Forelimb muscle (tissue), 1 donor: ENCODE measurements around the gene MIER3. TPM values are rescaled to one million over a fixed set of nuclear protein-coding genes. Genes with fewer than 3 reads are reported as not detected.

ENCODE experiments used
- DNase-seq: peaks from one replicate; pipeline ENCODE4 v3.0.0-alpha.2; 2013; ENCODE audit warnings: low read depth
- polyA plus RNA-seq: library from polyadenylated mRNA; unstranded; fragments of 120-200 nt; gene quantifications from one replicate; pipeline ENCODE4 v1.2.1, GENCODE V29; 2013; ENCODE audit not compliant: insufficient read length

Gene MIER3
- polyA plus RNA-seq, 1 donor, result 20.3 TPM

DNA sequence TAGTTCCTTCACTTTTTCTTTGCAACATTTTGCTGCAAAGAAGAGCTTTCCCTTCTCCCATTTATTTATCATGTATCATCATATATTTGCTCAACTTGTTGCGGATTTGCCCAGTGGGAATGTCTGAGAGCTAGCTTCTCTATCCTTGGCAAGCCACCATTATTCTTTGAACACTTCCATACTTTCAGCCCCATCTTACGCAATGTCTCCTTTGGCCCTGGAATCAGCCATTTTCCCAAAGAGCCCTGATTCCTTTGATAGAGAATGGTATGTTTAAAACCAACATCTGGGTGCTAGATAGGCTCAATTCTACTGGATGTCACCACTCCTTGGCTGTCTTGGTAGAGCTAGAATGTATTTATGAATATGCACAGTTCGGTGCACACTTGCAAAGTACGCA, 55.2 kb downstream of the MIER3 start:
- DNase-seq, result no peak

DNA sequence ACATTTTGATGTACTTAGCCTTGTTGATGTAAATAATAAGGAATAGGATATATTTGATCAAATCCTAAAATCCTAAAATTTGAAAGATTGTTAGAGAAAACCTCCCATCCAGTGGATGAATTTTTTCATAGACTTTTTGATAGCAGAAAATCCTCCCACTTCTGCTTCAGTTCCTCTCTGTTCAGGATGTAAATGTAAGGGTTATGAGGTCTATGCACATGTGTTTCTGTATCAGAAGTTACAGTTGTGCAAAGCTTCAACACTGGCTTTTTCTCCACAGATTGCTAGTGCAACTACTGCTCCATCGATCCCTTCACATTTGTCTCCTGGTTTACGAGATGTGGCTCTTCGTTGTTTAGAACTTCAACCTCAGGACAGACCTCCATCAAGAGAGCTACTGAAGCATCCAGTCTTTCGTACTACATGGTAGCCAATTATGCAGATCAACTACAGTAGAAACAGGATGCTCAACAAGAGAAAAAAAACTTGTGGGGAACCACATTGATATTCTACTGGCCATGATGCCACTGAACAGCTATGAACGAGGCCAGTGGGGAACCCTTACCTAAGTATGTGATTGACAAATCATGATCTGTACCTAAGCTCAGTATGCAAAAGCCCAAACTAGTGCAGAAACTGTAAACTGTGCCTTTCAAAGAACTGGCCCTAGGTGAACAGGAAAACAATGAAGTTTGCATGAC, 58.5 kb downstream of the MIER3 start:
- no peak for DNase-seq

DNA sequence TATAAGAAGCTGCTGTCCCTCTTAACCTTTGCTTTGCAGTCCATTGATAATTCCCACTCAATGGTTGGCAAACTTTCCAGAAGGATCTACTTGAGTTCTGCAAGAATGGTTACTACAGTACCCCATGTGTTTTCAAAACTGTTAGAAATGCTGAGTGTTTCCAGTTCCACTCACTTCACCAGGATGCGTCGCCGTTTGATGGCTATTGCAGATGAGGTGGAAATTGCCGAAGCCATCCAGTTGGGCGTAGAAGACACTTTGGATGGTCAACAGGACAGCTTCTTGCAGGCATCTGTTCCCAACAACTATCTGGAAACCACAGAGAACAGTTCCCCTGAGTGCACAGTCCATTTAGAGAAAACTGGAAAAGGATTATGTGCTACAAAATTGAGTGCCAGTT, 70.4 kb downstream of the MIER3 start:
- no peak for DNase-seq

DNA sequence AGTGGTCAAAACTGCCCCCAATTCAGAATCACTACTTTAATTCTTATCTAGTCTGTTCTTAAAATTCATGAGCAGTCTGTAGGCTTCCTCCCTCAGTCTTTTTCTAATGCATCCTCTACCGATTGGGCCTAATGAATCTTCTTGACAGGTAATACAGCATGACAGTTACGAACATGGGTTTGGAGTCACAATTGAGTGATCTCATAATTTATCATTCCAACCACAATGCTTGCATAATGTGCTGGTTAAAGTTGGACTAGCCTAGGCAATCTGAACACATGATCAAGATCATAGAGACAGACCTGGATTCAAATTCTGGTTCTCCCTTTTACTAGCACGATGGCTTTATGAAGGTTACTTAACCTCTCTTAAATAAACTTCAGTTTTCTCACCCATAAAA, 75.6 kb downstream of the MIER3 start:
- no peak for DNase-seq

DNA sequence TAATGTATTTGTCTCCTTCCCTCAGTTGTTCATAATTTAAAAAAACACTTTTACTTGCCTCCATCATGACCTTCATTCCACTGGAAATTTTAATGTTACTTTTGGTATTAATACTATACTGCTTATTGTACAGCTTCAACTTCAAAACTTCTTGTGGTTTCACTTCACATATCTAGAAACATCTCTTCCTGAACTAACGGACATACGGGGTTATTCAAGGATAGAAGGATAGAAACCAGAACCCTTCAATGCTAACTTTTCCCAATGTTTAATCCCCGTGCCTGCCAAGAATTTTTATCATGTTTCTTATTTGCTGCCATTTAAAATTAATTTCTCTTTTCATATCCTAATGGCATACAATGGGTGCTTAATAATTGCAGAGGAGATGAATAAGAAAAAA, 78.9 kb downstream of the MIER3 start:
- DNase-seq, result no peak

DNA sequence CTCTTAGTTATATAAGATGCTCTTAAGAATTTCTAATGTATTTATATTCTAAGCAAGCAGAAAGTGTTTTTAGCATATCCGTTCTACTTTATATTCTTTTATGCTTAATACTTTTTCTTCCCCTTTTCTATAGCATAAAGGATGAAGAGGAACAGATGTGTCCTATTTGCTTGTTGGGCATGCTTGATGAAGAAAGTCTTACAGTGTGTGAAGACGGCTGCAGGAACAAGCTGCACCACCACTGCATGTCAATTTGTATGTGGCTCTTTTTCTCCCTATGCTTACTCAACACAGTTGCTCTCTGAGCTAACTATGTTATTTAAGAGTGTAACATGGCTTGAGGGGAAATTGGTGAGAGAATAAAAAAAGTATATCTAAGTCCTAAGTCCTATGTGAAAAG, 80.1 kb downstream of the MIER3 start:
- no peak for DNase-seq

Other genes with a start within 250 kb of the MIER3 start
- 11.0 TPM for gene MAP3K1, start 136.6 kb downstream of the MIER3 start, polyA plus RNA-seq
- 10.9 TPM for gene SETD9, start 42.5 kb downstream of the MIER3 start, polyA plus RNA-seq
- gene GPBP1, start 221.9 kb upstream of the MIER3 start, polyA plus RNA-seq, result 82.0 TPM